CD4-positive, alpha-beta memory T cell (primary cell): ENCODE results near the gene MORF4L1. TPM values are rescaled to one million over a fixed set of nuclear protein-coding genes. Genes with fewer than 3 reads are reported as not detected.
"Not testable (repeated sequence)": the region's sequence is repeated elsewhere in the genome, so short reads cannot be mapped to it uniquely, and the experiment has no call there.

ENCODE experiments used
- CTCF ChIA-PET: fragments of 350-600 bp; sonication (Branson Sonifier 250); formaldehyde crosslinking; loops from one replicate; lab custom pipeline; 2021; ENCODE audit warnings: inconsistent platforms; ENCODE audit not compliant: partially characterized antibody; lab: Charles Lee
- POLR2A ChIA-PET: fragments of 350-600 bp; sonication (Branson Sonifier 250); formaldehyde crosslinking; loops from one replicate; lab custom pipeline; 2021; ENCODE audit not compliant: partially characterized antibody; lab: Charles Lee
- DNase-seq, 5 donors: peaks; one replicate each; pipeline versions ENCODE4 v3.0.0 to v3.0.0-alpha.2; 2020 to 2022; ENCODE audit warnings: mixed read lengths in 1 of 5
- H3K27ac ChIP-seq: one replicate; pipeline ENCODE4 v1.7.0; 2013; ENCODE audit warnings: low read depth, low read length
- H3K27me3 ChIP-seq: 2 replicates; pipeline ENCODE4 v1.7.0; 2013; ENCODE audit warnings: mild to moderate bottlenecking, low read length, moderate library complexity; ENCODE audit not compliant: insufficient read depth
- H3K36me3 ChIP-seq: 2 replicates; pipeline ENCODE4 v1.7.0; 2013; ENCODE audit warnings: mild to moderate bottlenecking, low read length, moderate library complexity; ENCODE audit not compliant: insufficient read depth
- H3K4me1 ChIP-seq: 2 replicates; pipeline ENCODE4 v1.7.0; 2013; ENCODE audit warnings: mild to moderate bottlenecking, low read length, moderate library complexity; ENCODE audit not compliant: insufficient read depth
- H3K4me3 ChIP-seq, 2 donors: one replicate each; pipeline ENCODE4 v1.7.0; 2013; ENCODE audit warnings: low read length in 2 of 2, mild to moderate bottlenecking in 1 of 2
- H3K9me3 ChIP-seq, 2 donors: one replicate each; pipeline ENCODE4 v1.7.0; 2013; ENCODE audit warnings: low read length in 2 of 2, control low read depth in 1 of 2; ENCODE audit not compliant: control insufficient read depth in 1 of 2
- H3K27ac Mint-ChIP-seq, 7 donors: one replicate each; pipeline ENCODE4 v1.8.0; 2020 to 2021; ENCODE audit warnings: mixed read lengths in 7 of 7, mild to moderate bottlenecking in 6 of 7, inconsistent platforms in 3 of 7, moderate library complexity in 3 of 7
- H3K27me3 Mint-ChIP-seq, 2 donors: one replicate each; pipeline ENCODE4 v1.8.0; 2020 to 2021; ENCODE audit warnings: mixed read lengths in 2 of 2
- H3K36me3 Mint-ChIP-seq, 2 donors: one replicate each; pipeline ENCODE4 v1.8.0; 2020 to 2021; ENCODE audit warnings: mixed read lengths in 2 of 2, inconsistent platforms in 1 of 2, mild to moderate bottlenecking in 1 of 2
- H3K4me1 Mint-ChIP-seq, 4 donors: one replicate each; pipeline ENCODE4 v1.8.0; 2020 to 2021; ENCODE audit warnings: mixed read lengths in 4 of 4, mild to moderate bottlenecking in 1 of 4
- H3K4me3 Mint-ChIP-seq, 8 donors: one replicate each; pipeline ENCODE4 v1.8.0; 2020 to 2021; ENCODE audit warnings: mixed read lengths in 8 of 8, mild to moderate bottlenecking in 7 of 8, moderate library complexity in 6 of 8, inconsistent platforms in 3 of 8
- H3K9me3 Mint-ChIP-seq, 8 donors: one replicate each; pipeline ENCODE4 v1.8.0; 2020 to 2021; ENCODE audit warnings: mixed read lengths in 8 of 8, mild to moderate bottlenecking in 5 of 8, inconsistent platforms in 3 of 8, moderate library complexity in 1 of 8
- intact Hi-C: fragments of 100-400 bp; cut with micrococcal nuclease; formaldehyde crosslinking; loops from one replicate; pipeline ENCODE4 v1.15.1; 2023
- polyA plus RNA-seq, 2 donors: library from polyadenylated mRNA; unstranded; fragments of 300-500 nt; fragmentation: Illumina TruSeq; gene quantifications; one replicate each; pipeline ENCODE4 v1.2.3, GENCODE V29; 2021
- total RNA-seq, 2 experiments: library from RNA; stranded (reverse); gene quantifications; one replicate each; pipeline ENCODE4 v1.2.3, GENCODE V29; 2021

MORF4L1 gene
- total and polyA plus RNA-seq, 4 experiments from 2014 or later = 260 to 395 (median 274) TPM

DNA sequence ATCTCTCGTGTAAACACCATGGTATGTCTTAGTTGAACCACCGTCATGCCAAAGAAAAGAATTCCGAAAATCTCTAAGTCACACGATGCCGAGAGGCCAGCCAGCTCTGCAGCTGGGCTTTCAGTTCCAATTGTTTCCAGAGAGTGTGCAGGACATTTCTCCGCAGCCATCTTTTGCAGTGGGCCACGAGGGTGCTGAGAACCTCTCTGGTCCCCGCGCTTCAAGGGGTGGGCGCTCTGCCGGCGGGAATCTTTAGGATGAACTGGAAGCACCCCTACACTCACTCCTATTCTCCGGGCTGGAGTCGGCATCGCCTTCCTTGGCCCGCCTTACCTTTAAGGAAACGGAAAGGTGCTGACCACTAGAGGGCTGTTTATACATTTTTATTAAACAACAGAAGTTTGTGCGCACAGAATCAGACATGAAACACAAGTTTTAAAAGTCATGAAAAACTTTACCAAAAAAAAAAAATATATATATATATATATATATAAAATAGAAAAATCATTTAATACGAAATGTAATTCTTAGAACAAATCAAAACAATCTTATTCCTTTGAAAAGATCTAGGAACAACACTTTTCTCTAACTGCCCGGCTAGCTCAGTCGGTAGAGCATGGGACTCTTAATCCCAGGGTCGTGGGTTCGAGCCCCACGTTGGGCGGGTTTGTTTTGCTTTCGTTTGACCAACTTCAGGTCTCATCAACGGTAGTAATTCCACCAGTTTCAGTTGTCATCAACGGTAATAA is 12.5 kb upstream of the MORF4L1 start:
- Histone ChIP-seq H3K9me3 (no peaks in the 10 kb centered on the region), H3K4me1 (peaks cover 3% of the 10 kb centered on the region), H3K27me3 (no peaks in the 10 kb centered on the region), H3K36me3 (no peaks in the 10 kb centered on the region), H3K4me3 (peak overlapping the region in 1 of 2 donors; percentile 47), H3K27ac (no peak overlapping the region)
- H3K27me3 Mint-ChIP-seq = peaks cover 0 to 2% of the 10 kb centered on the region in 2 donors
- peak; percentile 63 to 86 (median 67) for DNase-seq
- intact Hi-C loops = loop anchor here (1.0 kb wide), 1 partner anchor 13 kb away; no protein-coding TSS in a partner anchor
- H3K27ac Mint-ChIP-seq = peak overlapping the region; percentile 36 to 98 (median 82)
- peaks cover 3 to 10% (median 5%) of the 10 kb centered on the region in 4 donors for H3K4me1 Mint-ChIP-seq
- ChIA-PET POLR2A (interaction anchor here (0.9 to 4.4 kb wide), 2 partner anchors 11 to 13 kb away, joined by 4 to 31 read pairs; partner anchors contain the start of gene MORF4L1), CTCF (interaction anchor here (0.6 to 2.4 kb wide), 9 partner anchors 10 to 325 kb away, joined by 3 to 11 read pairs (median 5); partner anchors contain the start of gene MORF4L1)
- H3K36me3 Mint-ChIP-seq = peaks cover 0 to 2% of the 10 kb centered on the region in 2 donors
- peak overlapping the region; percentile 77 to 92 (median 84) for H3K4me3 Mint-ChIP-seq
- H3K9me3 Mint-ChIP-seq = peaks cover 0 to 3% (median 0%) of the 10 kb centered on the region in 8 donors

DNA sequence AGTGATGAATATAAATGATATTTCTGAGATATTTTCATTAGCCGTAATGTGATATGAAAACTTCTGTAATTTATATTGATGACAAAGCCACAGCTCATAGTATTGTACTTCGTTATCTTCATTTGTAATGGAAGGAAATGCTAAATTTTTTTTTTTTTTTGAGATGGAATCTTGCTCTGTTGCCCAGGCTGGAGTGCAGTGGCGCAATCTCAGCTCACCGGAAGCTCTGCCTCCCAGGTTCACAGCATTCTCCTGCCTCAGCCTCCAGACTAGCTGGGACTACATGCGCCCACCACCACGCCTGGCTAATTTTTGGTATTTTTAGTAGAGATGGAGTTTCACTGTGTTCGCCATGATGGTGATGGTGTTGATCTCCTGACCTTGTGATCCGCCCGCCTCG is 7.1 kb upstream of the MORF4L1 start:
- H3K27ac Mint-ChIP-seq, H3K27me3 ChIP-seq, H3K4me1 ChIP-seq, H3K4me1 Mint-ChIP-seq, CTCF ChIA-PET, intact Hi-C loops, H3K4me3 ChIP-seq, H3K36me3 ChIP-seq, H3K4me3 Mint-ChIP-seq, H3K27me3 Mint-ChIP-seq, H3K9me3 Mint-ChIP-seq, POLR2A ChIA-PET, H3K9me3 ChIP-seq, DNase-seq, H3K27ac ChIP-seq, H3K36me3 Mint-ChIP-seq: not testable (repeated sequence)

DNA sequence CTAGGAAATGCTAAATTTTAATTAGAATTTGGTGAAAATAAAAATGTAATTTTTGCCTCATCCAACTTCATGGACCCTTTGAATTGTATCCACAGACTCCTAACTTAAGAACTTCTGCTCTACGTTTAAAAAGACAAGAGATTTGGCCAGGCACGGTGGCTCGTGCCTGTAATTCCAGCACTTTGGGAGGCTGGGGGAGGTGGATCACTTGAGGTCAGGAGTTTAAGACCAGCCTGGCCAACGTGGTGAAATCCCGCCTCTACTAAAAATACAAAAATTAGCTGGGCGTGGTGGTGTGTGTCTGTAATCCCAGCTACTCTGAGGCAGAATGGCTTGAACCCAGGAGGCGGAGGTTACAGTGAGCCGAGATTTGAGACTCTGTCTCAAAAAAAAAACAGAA is 6.7 kb upstream of the MORF4L1 start:
- POLR2A ChIA-PET, H3K9me3 Mint-ChIP-seq, H3K36me3 ChIP-seq, DNase-seq, H3K36me3 Mint-ChIP-seq, H3K9me3 ChIP-seq, H3K27me3 ChIP-seq, intact Hi-C loops, H3K4me3 Mint-ChIP-seq, H3K27ac ChIP-seq, H3K4me3 ChIP-seq, H3K4me1 Mint-ChIP-seq, H3K27me3 Mint-ChIP-seq, H3K4me1 ChIP-seq, H3K27ac Mint-ChIP-seq: not testable (repeated sequence)
- CTCF ChIA-PET = interaction anchor here (0.7 kb wide), 1 partner anchor 14 kb away, joined by 3 read pairs; no protein-coding TSS in a partner anchor

- Mint-ChIP-seq H3K4me1 (peaks cover 0 to 5% (median 0%) of the 10 kb centered on the region in 4 donors), H3K4me3 (no peak overlapping the region), H3K27ac (no peak overlapping the region), H3K27me3 (no peaks in the 10 kb centered on the region), H3K9me3 (no peaks in the 10 kb centered on the region), H3K36me3 (no peaks in the 10 kb centered on the region)
- Histone ChIP-seq H3K27ac (no peak overlapping the region), H3K36me3 (no peaks in the 10 kb centered on the region), H3K27me3 (no peaks in the 10 kb centered on the region), H3K4me3 (no peak overlapping the region), H3K9me3 (no peaks in the 10 kb centered on the region), H3K4me1 (no peaks in the 10 kb centered on the region)
- intact Hi-C loops = no loop called here
- DNase-seq = no peak
- ChIA-PET POLR2A (no interaction called here), CTCF (interaction anchor here (0.7 kb wide), 1 partner anchor 13 kb away, joined by 3 read pairs; no protein-coding TSS in a partner anchor)
Observed at GRCh38 chr15:78866803-78867202, 5.9 kb upstream of the MORF4L1 start.

DNA sequence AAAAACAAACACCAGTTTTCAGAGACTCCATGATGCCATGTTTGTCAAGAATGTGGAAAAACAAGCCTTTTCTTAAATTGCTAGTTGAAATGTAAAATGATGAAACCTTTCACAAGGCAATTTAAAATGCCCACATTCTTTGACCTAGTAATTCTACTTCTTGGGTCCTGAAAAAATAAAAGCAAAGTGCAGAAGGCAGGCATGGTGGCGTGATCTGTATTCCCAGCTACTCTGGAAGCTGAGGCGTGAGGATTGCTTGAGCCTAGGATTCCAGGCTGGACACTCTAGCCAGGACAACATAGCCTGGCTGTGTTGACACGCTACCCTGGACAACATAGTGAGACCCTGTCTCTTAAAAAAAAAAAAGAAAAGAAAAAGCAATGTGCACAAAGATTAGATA is 4.3 kb upstream of the MORF4L1 start:
- H3K4me3 Mint-ChIP-seq = no peak overlapping the region
- H3K9me3 Mint-ChIP-seq = peaks cover 0 to under 1% (median 0%) of the 10 kb centered on the region in 8 donors
- ChIA-PET POLR2A (interaction anchor here (0.6 kb wide), 1 partner anchor 1565 kb away, joined by 3 read pairs; no protein-coding TSS in a partner anchor), CTCF (no interaction called here)
- Histone ChIP-seq H3K9me3 (no peaks in the 10 kb centered on the region), H3K36me3 (no peaks in the 10 kb centered on the region), H3K4me3 (no peak overlapping the region), H3K27me3 (no peaks in the 10 kb centered on the region), H3K4me1 (peaks cover 5% of the 10 kb centered on the region), H3K27ac (no peak overlapping the region)
- H3K27me3 Mint-ChIP-seq = no peaks in the 10 kb centered on the region
- peaks cover 0 to 6% of the 10 kb centered on the region in 2 donors for H3K36me3 Mint-ChIP-seq
- no peak for DNase-seq
- intact Hi-C loops = no loop called here
- H3K27ac Mint-ChIP-seq = peak overlapping the region in 1 of 7 donors; percentile 50
- peaks cover 0 to 18% (median 1%) of the 10 kb centered on the region in 4 donors for H3K4me1 Mint-ChIP-seq

DNA sequence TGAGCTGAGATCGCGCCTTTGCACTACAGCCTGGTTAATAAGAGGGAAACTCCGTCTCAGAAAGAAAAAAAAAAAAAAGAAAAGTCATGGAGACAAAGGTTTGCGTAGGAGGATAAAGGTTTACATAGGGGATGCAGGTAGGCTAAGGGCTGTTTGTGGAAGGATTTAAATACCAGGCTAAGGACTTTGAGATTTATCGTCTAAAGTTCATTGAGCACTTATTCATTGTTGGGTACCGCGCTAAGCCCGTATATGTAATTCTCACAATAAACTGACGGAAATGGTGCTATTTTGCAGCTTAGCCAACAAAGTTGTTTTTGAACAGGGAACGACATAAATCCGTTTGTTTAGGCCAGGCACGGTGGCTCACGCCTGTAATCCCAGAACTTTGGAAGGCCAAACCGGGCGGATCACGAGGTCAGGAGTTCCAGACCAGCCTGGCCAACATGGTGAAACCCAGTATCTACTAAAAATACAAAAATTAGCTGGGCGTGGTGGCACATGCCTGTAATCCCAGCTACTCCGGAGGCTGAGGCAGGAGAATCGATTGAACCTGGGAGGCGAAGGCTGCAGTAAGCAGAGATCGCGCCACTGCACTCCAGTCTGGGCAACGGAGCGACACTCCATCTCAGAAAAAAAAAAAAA is 1.1 kb upstream of the MORF4L1 start:
- intact Hi-C loops = loop anchor here (2.0 to 10.0 kb wide), 3 partner anchors 67 to 331 kb away; partner anchors contain the start of gene PSMA4
- not testable (repeated sequence) for H3K4me3 ChIP-seq, H3K27ac ChIP-seq, H3K27me3 ChIP-seq, H3K27me3 Mint-ChIP-seq, H3K36me3 ChIP-seq, H3K9me3 Mint-ChIP-seq, DNase-seq, H3K9me3 ChIP-seq
- peaks cover 15 to 51% (median 24%) of the 10 kb centered on the region in 4 donors for H3K4me1 Mint-ChIP-seq
- peak overlapping the region in 7 of 8 donors; percentile 52 to 83 (median 74) for H3K4me3 Mint-ChIP-seq
- POLR2A ChIA-PET = interaction anchor here (1.9 to 3.5 kb wide), 3 partner anchors 10 to 332 kb away, joined by 8 to 31 read pairs (median 12); partner anchors contain the start of gene PSMA4
- CTCF ChIA-PET = interaction anchor here (1.4 kb wide), 1 partner anchor 11 kb away, joined by 5 read pairs; no protein-coding TSS in a partner anchor
- peaks cover 27% of the 10 kb centered on the region for H3K4me1 ChIP-seq
- H3K27ac Mint-ChIP-seq = peak overlapping the region; percentile 44 to 100 (median 77)
- H3K36me3 Mint-ChIP-seq = peaks cover 0 to 30% of the 10 kb centered on the region in 2 donors
